OCI-LY7 (cell line): ENCODE results near the gene BTBD9.

ENCODE experiments used
- CTCF ChIP-seq: fragments of 200-600 bp; sonication (generic); conservative IDR thresholded peaks from 2 replicates; pipeline ENCODE4 v1.5.1; 2014; ENCODE audit warnings: mild to moderate bottlenecking, antibody characterized with exemption, low read length, moderate library complexity, mixed read lengths
- EZH2phosphoT487 ChIP-seq: fragments of 200-600 bp; sonication (generic); IDR thresholded peaks from 2 replicates; pipeline ENCODE4 v1.6.1; 2018; ENCODE audit warnings: low read depth, borderline replicate concordance, mild to moderate bottlenecking, mixed run types, antibody characterized with exemption, low read length, moderate library complexity, mixed read lengths

GRCh38 chr6:38302081-38302480 is 337.6 kb downstream of the BTBD9 start:
- no peak for TF ChIP-seq CTCF
- TF ChIP-seq EZH2phosphoT487, result no peak
